ENCODE measurements around the gene CHD9NB.

Gene CHD9NB

GRCh38 chr16:53054670-53055485, 2.2 kb upstream of the CHD9NB start, which contains the start of gene CHD9 (continued):
- TF ChIP-seq ZNF843 (tag by site-specific recombination; IDR thresholded peaks at IDR 0.05) (peak; percentile 45; the same call in 1 of the 2 replicates), ZNF341 (tag by site-specific recombination; IDR thresholded peaks at IDR 0.05; ENCODE audit: low read depth) (0 out of 2 replicates have a peak, but pooled peaks have one; percentile 16), BCL11A (tag by site-specific recombination; IDR thresholded peaks at IDR 0.05; ENCODE audit: low read depth) (no peak), ZBTB6 (tag by site-specific recombination; IDR thresholded peaks at IDR 0.05) (no peak; the same call in none of the 2 replicates), ZNF23 (tag by site-specific recombination; IDR thresholded peaks at IDR 0.05; ENCODE audit: borderline replicate concordance) (no peak), IKZF3 (tag by site-specific recombination; IDR thresholded peaks at IDR 0.05) (peak; percentile 87), ZNF561 (tag by site-specific recombination; IDR thresholded peaks at IDR 0.05; ENCODE audit: borderline replicate concordance) (peak; percentile 79), ZBTB26 (tag by site-specific recombination; optimal IDR thresholded peaks at IDR 0.05) (peak; percentile 83), REPIN1 (tag by site-specific recombination; IDR thresholded peaks at IDR 0.05; ENCODE audit: low read depth) (no peak; the same call in 1 of the 2 replicates), ZNF660 (tag by site-specific recombination; IDR thresholded peaks at IDR 0.05) (peak; percentile 90), GLIS2 (tag by site-specific recombination; IDR thresholded peaks at IDR 0.05) (peak; percentile 29; the same call in 1 of the 2 replicates), SP3 (tag by site-specific recombination; IDR thresholded peaks at IDR 0.05) (peak; percentile 61), ZEB2 (tag by site-specific recombination; IDR thresholded peaks at IDR 0.05) (peak; percentile 74), ZNF366 (tag by site-specific recombination; conservative IDR thresholded peaks at IDR 0.05) (0 out of 2 replicates have a peak, but pooled peaks have one; percentile 39), ZBTB48 (tag by site-specific recombination; IDR thresholded peaks at IDR 0.05) (peak; percentile 46; the same call in 1 of the 2 replicates), ZFP69B (tag by site-specific recombination; IDR thresholded peaks at IDR 0.05) (peak; percentile 73), ZBTB10 (tag by site-specific recombination; IDR thresholded peaks at IDR 0.05) (0 out of 2 replicates have a peak, but pooled peaks have one; percentile 21)
- TF ChIP-seq, protein P1, sequence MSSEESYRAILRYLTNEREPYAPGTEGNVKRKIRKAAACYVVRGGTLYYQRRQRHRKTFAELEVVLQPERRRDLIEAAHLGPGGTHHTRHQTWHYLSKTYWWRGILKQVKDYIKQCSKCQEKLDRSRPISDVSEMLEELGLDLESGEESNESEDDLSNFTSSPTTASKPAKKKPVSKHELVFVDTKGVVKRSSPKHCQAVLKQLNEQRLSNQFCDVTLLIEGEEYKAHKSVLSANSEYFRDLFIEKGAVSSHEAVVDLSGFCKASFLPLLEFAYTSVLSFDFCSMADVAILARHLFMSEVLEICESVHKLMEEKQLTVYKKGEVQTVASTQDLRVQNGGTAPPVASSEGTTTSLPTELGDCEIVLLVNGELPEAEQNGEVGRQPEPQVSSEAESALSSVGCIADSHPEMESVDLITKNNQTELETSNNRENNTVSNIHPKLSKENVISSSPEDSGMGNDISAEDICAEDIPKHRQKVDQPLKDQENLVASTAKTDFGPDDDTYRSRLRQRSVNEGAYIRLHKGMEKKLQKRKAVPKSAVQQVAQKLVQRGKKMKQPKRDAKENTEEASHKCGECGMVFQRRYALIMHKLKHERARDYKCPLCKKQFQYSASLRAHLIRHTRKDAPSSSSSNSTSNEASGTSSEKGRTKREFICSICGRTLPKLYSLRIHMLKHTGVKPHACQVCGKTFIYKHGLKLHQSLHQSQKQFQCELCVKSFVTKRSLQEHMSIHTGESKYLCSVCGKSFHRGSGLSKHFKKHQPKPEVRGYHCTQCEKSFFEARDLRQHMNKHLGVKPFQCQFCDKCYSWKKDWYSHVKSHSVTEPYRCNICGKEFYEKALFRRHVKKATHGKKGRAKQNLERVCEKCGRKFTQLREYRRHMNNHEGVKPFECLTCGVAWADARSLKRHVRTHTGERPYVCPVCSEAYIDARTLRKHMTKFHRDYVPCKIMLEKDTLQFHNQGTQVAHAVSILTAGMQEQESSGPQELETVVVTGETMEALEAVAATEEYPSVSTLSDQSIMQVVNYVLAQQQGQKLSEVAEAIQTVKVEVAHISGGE (tag by site-specific recombination; conservative IDR thresholded peaks at IDR 0.05; ENCODE audit: low read depth): peak; percentile 45
- TF ChIP-seq, protein P2, sequence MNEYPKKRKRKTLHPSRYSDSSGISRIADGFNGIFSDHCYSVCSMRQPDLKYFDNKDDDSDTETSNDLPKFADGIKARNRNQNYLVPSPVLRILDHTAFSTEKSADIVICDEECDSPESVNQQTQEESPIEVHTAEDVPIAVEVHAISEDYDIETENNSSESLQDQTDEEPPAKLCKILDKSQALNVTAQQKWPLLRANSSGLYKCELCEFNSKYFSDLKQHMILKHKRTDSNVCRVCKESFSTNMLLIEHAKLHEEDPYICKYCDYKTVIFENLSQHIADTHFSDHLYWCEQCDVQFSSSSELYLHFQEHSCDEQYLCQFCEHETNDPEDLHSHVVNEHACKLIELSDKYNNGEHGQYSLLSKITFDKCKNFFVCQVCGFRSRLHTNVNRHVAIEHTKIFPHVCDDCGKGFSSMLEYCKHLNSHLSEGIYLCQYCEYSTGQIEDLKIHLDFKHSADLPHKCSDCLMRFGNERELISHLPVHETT (tag by site-specific recombination; IDR thresholded peaks at IDR 0.05): no peak
- TF ChIP-seq, protein P3, sequence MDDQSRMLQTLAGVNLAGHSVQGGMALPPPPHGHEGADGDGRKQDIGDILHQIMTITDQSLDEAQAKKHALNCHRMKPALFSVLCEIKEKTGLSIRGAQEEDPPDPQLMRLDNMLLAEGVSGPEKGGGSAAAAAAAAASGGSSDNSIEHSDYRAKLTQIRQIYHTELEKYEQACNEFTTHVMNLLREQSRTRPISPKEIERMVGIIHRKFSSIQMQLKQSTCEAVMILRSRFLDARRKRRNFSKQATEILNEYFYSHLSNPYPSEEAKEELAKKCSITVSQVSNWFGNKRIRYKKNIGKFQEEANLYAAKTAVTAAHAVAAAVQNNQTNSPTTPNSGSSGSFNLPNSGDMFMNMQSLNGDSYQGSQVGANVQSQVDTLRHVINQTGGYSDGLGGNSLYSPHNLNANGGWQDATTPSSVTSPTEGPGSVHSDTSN (CRISPR knock-in tag; IDR thresholded peaks at IDR 0.05): peak; percentile 80; the same call in 1 of the 2 replicates
- TF ChIP-seq, protein P4, sequence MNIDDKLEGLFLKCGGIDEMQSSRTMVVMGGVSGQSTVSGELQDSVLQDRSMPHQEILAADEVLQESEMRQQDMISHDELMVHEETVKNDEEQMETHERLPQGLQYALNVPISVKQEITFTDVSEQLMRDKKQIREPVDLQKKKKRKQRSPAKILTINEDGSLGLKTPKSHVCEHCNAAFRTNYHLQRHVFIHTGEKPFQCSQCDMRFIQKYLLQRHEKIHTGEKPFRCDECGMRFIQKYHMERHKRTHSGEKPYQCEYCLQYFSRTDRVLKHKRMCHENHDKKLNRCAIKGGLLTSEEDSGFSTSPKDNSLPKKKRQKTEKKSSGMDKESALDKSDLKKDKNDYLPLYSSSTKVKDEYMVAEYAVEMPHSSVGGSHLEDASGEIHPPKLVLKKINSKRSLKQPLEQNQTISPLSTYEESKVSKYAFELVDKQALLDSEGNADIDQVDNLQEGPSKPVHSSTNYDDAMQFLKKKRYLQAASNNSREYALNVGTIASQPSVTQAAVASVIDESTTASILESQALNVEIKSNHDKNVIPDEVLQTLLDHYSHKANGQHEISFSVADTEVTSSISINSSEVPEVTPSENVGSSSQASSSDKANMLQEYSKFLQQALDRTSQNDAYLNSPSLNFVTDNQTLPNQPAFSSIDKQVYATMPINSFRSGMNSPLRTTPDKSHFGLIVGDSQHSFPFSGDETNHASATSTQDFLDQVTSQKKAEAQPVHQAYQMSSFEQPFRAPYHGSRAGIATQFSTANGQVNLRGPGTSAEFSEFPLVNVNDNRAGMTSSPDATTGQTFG (tag by site-specific recombination; IDR thresholded peaks at IDR 0.05; ENCODE audit: borderline replicate concordance): no peak
- TF ChIP-seq, protein P5, sequence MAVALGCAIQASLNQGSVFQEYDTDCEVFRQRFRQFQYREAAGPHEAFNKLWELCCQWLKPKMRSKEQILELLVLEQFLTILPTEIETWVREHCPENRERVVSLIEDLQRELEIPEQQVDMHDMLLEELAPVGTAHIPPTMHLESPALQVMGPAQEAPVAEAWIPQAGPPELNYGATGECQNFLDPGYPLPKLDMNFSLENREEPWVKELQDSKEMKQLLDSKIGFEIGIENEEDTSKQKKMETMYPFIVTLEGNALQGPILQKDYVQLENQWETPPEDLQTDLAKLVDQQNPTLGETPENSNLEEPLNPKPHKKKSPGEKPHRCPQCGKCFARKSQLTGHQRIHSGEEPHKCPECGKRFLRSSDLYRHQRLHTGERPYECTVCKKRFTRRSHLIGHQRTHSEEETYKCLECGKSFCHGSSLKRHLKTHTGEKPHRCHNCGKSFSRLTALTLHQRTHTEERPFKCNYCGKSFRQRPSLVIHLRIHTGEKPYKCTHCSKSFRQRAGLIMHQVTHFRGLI (tag by site-specific recombination; IDR thresholded peaks at IDR 0.05): peak; percentile 13; the same call in 1 of the 2 replicates

Measured in HEK293 (cell line).